Activated T-cell treated with anti-CD3 and anti-CD28 coated beads, Interleukin-2, amount 50 U/mL, for 72 hours (primary cell): ENCODE results near the gene MINDY3. TPM values are rescaled to one million over a fixed set of nuclear protein-coding genes. Genes with fewer than 3 reads are reported as not detected.

Experiments used
- ATAC-seq, 2 donors: fragments of 150-1000 bp; cut with Tn5 transposase; replicated peaks in 1 of 2; 2 replicates each; pipeline ENCODE4 v1.10.0; 2021; ENCODE audit warnings: moderate library complexity in 2 of 2, mild to moderate bottlenecking in 1 of 2
- DNase-seq, 2 donors: peaks; one replicate each; pipeline ENCODE4 v3.0.0; 2021 to 2022; ENCODE audit warnings: mixed read lengths in 1 of 2
- H3K27ac Mint-ChIP-seq: one replicate; pipeline ENCODE4 v1.8.0; 2022; ENCODE audit warnings: mild to moderate bottlenecking, moderate library complexity, mixed read lengths
- H3K27me3 Mint-ChIP-seq: one replicate; pipeline ENCODE4 v1.8.0; 2022; ENCODE audit warnings: low read depth, mixed read lengths
- H3K36me3 Mint-ChIP-seq, 2 donors: one replicate each; pipeline ENCODE4 v1.8.0; 2022; ENCODE audit warnings: mixed read lengths in 2 of 2, mild to moderate bottlenecking in 1 of 2; ENCODE audit not compliant: insufficient read depth in 2 of 2
- H3K4me1 Mint-ChIP-seq: one replicate; pipeline ENCODE4 v1.8.0; 2022; ENCODE audit warnings: low read depth, mixed read lengths
- H3K4me3 Mint-ChIP-seq, 2 donors: one replicate each; pipeline ENCODE4 v1.8.0; 2022; ENCODE audit warnings: mild to moderate bottlenecking in 2 of 2, mixed read lengths in 2 of 2, moderate library complexity in 2 of 2
- H3K9me3 Mint-ChIP-seq, 2 donors: one replicate each; pipeline ENCODE4 v1.8.0; 2022; ENCODE audit warnings: mixed read lengths in 2 of 2
- total RNA-seq, 2 donors: library from RNA; stranded (reverse); gene quantifications; one replicate each; pipeline ENCODE4 v1.2.3, GENCODE V29; 2022

The MINDY3 gene
- total RNA-seq, 2 donors from 2014 or later, result 13.8 to 19.4 TPM

DNA sequence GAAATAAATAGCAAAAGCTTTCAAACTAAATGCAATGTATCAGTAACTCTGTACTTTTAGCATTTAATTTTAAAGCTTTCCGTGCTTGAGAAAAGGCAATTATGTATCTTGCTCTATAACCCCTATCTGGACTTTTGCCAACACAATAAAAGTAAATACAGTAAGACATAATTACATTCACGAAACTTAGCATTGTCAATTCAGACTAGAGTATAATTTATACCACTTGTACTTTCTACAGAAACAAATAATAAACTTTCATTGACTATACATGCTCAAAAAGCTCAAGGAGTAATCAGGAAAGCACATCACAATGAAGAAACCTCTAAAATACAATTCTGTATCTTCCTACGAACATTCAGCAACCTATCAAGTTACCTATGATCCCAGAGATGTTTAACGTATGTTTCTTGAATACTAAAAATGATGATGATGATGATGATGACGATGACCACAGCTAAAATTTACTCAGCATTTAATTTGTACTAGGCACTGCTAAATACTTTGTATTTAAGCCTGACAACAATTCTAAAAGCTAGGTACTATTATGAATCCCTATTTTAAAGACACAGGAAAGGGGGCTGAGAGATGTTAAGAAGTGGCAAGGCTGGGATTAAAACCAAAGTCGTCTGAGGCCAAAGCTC, 44.9 kb downstream of the MINDY3 start:
- H3K4me1 Mint-ChIP-seq, result no peaks in the 10 kb centered on the region
- DNase-seq (no peak), ATAC-seq (no peak)
- no peak overlapping the region for H3K27ac Mint-ChIP-seq
- H3K9me3 Mint-ChIP-seq, result no peaks in the 10 kb centered on the region
- no peak overlapping the region for H3K4me3 Mint-ChIP-seq
- H3K36me3 Mint-ChIP-seq, result peaks cover 1 to 7% of the 10 kb centered on the region in 2 donors
- H3K27me3 Mint-ChIP-seq, result no peaks in the 10 kb centered on the region

GRCh38 chr10:15814565-15814964, 45.7 kb downstream of the MINDY3 start:
- ATAC-seq (peak in 1 of 2 donors; percentile 77), DNase-seq (no peak)
- H3K4me3 Mint-ChIP-seq, result no peak overlapping the region
- H3K9me3 Mint-ChIP-seq, result no peaks in the 10 kb centered on the region
- H3K4me1 Mint-ChIP-seq, result no peaks in the 10 kb centered on the region
- no peaks in the 10 kb centered on the region for H3K27me3 Mint-ChIP-seq
- peaks cover 1 to 7% of the 10 kb centered on the region in 2 donors for H3K36me3 Mint-ChIP-seq
- peak overlapping the region; percentile 31 for H3K27ac Mint-ChIP-seq

DNA sequence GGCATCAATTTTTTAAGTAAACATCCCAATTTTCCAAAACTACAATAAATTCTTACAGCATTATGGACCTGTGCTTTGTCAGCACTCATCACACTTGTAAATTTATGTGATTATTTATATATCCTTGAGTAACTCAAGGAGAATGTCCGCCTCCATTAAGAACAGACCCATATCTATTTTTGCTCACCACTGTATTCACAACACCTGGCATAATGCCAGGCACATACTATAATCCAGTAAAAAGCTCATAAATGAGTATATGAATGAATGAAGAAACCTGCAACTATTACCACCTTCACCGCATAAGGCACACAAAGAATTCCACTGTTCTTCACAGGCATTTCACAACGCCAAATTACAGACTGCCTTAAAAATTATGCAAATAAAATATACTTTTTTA, 46.9 kb downstream of the MINDY3 start:
- no peak for ATAC-seq
- H3K27me3 Mint-ChIP-seq, result no peaks in the 10 kb centered on the region

DNA sequence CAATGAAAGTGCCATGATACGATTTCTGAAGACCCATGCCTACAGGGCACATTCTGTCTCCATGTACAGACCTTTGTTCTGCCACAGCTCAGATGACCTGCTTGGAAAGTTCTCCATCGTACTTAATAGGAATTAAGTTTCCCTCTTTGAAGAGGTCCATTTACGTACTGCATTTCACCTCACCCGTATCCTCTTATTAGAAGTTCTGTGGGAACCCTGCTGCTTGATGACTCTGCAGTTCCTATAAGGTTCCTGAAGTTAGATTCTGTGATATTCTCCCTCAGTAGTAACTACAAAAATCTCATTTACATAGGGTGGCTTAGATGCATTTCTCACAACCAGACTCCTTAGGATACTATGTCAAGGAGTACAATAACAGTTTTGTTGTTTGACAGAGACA, 50.9 kb downstream of the MINDY3 start:
- DNase-seq (no peak), ATAC-seq (no peak)
- Mint-ChIP-seq H3K36me3 (peaks cover 0 to 8% of the 10 kb centered on the region in 2 donors), H3K27ac (no peak overlapping the region), H3K4me3 (no peak overlapping the region), H3K4me1 (no peaks in the 10 kb centered on the region), H3K9me3 (no peaks in the 10 kb centered on the region), H3K27me3 (no peaks in the 10 kb centered on the region)

More for the DNA sequence above, 46.9 kb downstream of the MINDY3 start:
- Mint-ChIP-seq H3K27ac (peak overlapping the region; percentile 43), H3K4me1 (no peaks in the 10 kb centered on the region), H3K36me3 (peaks cover 1 to 7% of the 10 kb centered on the region in 2 donors), H3K4me3 (no peak overlapping the region), H3K9me3 (no peaks in the 10 kb centered on the region)
- DNase-seq, result no peak

DNA sequence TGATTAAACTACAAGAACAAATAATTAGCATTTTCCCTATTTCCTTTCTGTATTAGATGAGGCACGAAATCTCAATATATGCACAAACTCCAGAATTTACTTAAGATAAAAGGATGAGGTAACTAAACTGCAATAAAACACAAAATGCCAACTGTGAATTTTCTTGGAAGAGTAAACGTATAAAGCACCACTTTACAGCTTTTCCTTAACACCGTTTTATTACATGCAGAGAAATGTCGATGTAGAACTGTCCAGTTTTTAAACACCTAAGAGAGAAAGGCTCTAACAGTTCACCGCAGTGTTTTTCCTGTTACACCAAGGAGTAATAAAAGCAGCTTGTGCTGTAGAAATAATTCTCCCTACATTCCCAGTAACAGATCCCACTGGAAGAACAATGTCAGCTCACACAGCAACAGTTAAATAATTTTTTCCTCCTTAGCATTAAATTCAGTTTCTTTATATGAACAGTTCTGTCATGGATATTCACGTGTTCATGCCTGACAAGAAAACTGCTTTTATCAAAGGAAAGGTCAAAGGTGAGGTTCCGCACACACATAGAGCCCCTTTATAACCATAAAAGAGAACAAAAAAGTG, 52.0 kb downstream of the MINDY3 start:
- H3K27ac Mint-ChIP-seq, result no peak overlapping the region
- H3K36me3 Mint-ChIP-seq, result peaks cover 0 to 11% of the 10 kb centered on the region in 2 donors
- no peaks in the 10 kb centered on the region for H3K4me1 Mint-ChIP-seq
- ATAC-seq, result no peak
- no peak overlapping the region for H3K4me3 Mint-ChIP-seq
- no peaks in the 10 kb centered on the region for H3K27me3 Mint-ChIP-seq
- DNase-seq, result no peak
- H3K9me3 Mint-ChIP-seq, result no peaks in the 10 kb centered on the region

GRCh38 chr10:15805395-15806058, 54.8 kb downstream of the MINDY3 start:
- H3K27ac Mint-ChIP-seq, result no peak overlapping the region
- no peaks in the 10 kb centered on the region for H3K27me3 Mint-ChIP-seq
- ATAC-seq (no peak), DNase-seq (no peak)
- H3K9me3 Mint-ChIP-seq, result no peaks in the 10 kb centered on the region
- peaks cover 6 to 23% of the 10 kb centered on the region in 2 donors for H3K36me3 Mint-ChIP-seq
- H3K4me1 Mint-ChIP-seq, result peaks cover 11% of the 10 kb centered on the region
- no peak overlapping the region for H3K4me3 Mint-ChIP-seq

DNA sequence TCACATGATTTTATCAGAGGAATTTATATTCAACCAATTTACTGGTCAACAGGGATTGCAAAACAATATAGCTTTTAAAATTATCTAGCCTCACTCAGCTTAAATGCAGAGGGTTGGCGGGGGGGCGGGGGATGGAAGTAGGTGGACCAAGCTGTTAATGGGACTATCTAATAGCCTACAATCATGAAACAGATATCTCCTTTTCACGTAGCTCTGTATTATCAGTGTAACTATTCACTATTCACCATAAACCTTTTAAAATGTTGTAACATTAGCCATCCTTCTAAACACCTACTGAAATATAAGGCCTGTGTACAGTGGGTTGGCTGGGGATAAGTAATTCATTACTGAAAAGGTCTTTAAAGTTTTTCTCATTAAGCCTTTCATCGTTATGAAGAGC, 56.2 kb downstream of the MINDY3 start:
- Mint-ChIP-seq H3K36me3 (peaks cover 11 to 25% of the 10 kb centered on the region in 2 donors), H3K27me3 (no peaks in the 10 kb centered on the region), H3K4me3 (no peak overlapping the region), H3K4me1 (peaks cover 11% of the 10 kb centered on the region), H3K9me3 (no peaks in the 10 kb centered on the region), H3K27ac (no peak overlapping the region)
- ATAC-seq (no peak), DNase-seq (no peak)

DNA sequence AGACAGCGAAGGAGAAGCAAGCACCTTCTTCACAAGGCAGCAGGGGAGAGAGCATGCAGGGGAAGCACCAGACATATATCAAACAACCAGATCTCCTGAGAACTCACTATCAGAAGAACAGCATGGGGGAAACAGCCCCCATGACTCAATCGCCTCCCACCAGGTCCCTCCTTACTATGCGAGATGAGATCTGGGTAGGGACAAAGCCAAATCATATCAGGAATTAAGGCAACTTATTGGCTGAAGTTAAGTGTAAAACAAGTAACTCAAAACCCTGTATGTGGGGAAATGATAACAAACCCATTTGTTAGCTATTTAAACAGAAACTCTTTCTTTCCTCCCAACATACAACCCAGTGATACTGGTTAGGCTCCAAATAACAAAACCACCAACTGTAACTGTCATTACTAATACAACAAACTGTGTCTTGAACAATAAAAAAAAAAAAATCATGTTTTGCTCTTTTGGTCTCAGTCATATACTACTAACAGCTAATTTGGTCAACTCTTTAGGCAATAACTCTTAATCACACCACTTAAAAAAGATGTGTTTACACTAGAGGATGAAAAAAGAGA, 57.8 kb downstream of the MINDY3 start:
- Mint-ChIP-seq H3K27me3 (no peaks in the 10 kb centered on the region), H3K27ac (peak overlapping the region; percentile 15), H3K9me3 (no peaks in the 10 kb centered on the region), H3K4me1 (peaks cover 11% of the 10 kb centered on the region), H3K4me3 (peak overlapping the region in 1 of 2 donors; percentile 16), H3K36me3 (peaks cover 11 to 25% of the 10 kb centered on the region in 2 donors)
- DNase-seq (peak; percentile 3 to 15), ATAC-seq (peak; percentile 31 to 88)

DNA sequence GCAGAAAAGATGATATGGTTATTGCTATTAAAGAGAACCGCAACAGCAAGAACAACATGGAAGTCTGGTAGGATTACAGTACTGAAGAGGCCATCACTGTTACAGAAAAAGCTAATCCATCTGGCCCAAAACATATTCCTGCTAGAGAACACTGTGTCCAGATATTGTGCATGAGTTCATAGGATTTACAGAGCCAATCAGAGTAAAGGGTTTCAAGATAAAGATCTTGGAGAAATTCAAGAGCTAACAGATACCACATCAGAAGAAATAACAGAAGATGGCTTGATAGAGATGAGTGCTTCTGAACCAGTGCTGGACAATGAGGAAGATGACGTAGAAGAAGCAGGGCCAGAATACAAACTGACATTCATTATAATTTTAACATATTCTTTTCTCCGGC, 58.7 kb downstream of the MINDY3 start:
- Mint-ChIP-seq H3K36me3 (peaks cover 11 to 25% of the 10 kb centered on the region in 2 donors), H3K4me1 (peaks cover 11% of the 10 kb centered on the region), H3K27ac (no peak overlapping the region), H3K27me3 (no peaks in the 10 kb centered on the region), H3K9me3 (no peaks in the 10 kb centered on the region), H3K4me3 (no peak overlapping the region)
- DNase-seq (no peak), ATAC-seq (no peak)

DNA sequence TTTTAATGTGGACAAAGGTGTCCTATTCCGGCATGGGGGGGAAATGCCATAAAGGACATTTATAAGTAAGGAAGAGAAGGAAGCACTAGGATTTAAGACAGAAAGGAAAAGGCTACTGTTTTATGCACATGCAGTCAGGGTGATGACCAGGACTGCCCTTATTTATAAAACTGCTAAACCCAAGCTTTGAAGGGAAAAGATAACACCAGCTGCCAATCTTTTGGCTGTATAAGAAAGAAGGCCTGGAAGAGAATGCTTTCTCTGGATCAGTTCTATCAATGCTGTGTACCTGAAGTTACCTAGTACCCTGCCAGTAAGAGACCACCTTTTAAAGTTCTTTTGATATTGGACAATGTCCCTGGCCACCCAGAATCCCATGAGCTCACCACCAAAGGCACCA, 59.2 kb downstream of the MINDY3 start:
- H3K36me3 Mint-ChIP-seq, result peaks cover 11 to 25% of the 10 kb centered on the region in 2 donors
- ATAC-seq, result no peak
- no peak overlapping the region for H3K4me3 Mint-ChIP-seq

GRCh38 chr10:15797346-15797745, 63.0 kb downstream of the MINDY3 start:
- Mint-ChIP-seq H3K4me1 (peaks cover 5% of the 10 kb centered on the region), H3K27me3 (no peaks in the 10 kb centered on the region), H3K4me3 (no peak overlapping the region), H3K36me3 (peaks cover 11 to 17% of the 10 kb centered on the region in 2 donors), H3K9me3 (no peaks in the 10 kb centered on the region), H3K27ac (peak overlapping the region; percentile 42)
- no peak for DNase-seq
- no peak for ATAC-seq

More for the DNA sequence above, 59.2 kb downstream of the MINDY3 start:
- DNase-seq, result no peak
- H3K27me3 Mint-ChIP-seq, result no peaks in the 10 kb centered on the region
- peak overlapping the region; percentile 56 for H3K27ac Mint-ChIP-seq
- H3K4me1 Mint-ChIP-seq, result peaks cover 11% of the 10 kb centered on the region
- H3K9me3 Mint-ChIP-seq, result no peaks in the 10 kb centered on the region

- Mint-ChIP-seq H3K4me3 (no peak overlapping the region), H3K4me1 (no peaks in the 10 kb centered on the region), H3K27me3 (no peaks in the 10 kb centered on the region), H3K36me3 (peaks cover 11 to 14% of the 10 kb centered on the region in 2 donors), H3K9me3 (no peaks in the 10 kb centered on the region), H3K27ac (no peak overlapping the region)
- no peak for ATAC-seq
- DNase-seq, result no peak
Observed at GRCh38 chr10:15796762-15797161, 63.5 kb downstream of the MINDY3 start.

DNA sequence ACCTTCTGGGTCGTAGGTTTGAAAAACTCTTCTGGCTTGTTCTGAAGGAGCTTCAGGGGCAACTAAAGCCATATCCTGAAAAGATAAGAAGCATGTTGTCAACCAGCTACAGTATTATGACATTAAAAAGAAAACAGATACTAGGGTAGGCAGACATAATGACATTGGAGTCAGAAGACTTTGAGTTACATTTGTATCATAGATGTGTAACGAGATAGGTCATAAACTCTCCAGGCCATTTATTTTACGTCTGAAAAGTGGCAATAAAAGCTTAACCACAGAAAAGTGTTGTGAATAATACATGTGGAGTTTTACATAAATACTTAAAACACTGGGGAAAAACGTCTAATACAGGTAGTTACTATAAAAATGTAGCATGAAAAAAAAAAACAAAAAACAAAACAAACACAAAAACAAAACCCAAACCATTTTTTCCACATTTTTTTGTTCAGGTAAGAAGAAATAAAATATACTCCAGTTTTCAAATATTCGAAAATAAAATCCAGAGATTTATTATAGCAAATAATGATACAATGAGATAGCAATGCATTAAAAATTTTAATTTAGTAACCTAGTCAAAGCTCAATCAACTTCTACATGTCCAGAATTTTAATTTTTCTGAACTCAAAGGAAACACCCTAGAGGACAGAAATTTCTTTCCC, 64.1 kb downstream of the MINDY3 start:
- no peaks in the 10 kb centered on the region for H3K9me3 Mint-ChIP-seq
- H3K36me3 Mint-ChIP-seq, result peaks cover 6 to 11% of the 10 kb centered on the region in 2 donors
- no peak overlapping the region for H3K27ac Mint-ChIP-seq
- H3K4me1 Mint-ChIP-seq, result no peaks in the 10 kb centered on the region
- DNase-seq (no peak), ATAC-seq (no peak)
- H3K27me3 Mint-ChIP-seq, result no peaks in the 10 kb centered on the region
- no peak overlapping the region for H3K4me3 Mint-ChIP-seq
